SU-DHL-6 (cell line): ENCODE data around the gene CROCC.

Experiments
- EZH2phosphoT487 ChIP-seq: fragments of 200-600 bp; sonication (generic), shearing (Covaris generic); conservative IDR thresholded peaks from 2 replicates; pipeline ENCODE4 v1.6.1; 2018; ENCODE audit warnings: mild to moderate bottlenecking, antibody characterized with exemption, low read length, moderate library complexity, mixed read lengths
- TF ChIP-seq, protein P1 (sequence below): fragments of 200-600 bp; sonication (generic); IDR thresholded peaks from one replicate; pipeline ENCODE4 v1.5.1; 2017; ENCODE audit warnings: antibody characterized with exemption, mild to moderate bottlenecking, low read length, moderate library complexity; ENCODE audit not compliant: insufficient read depth, poor library complexity, severe bottlenecking

DNA sequence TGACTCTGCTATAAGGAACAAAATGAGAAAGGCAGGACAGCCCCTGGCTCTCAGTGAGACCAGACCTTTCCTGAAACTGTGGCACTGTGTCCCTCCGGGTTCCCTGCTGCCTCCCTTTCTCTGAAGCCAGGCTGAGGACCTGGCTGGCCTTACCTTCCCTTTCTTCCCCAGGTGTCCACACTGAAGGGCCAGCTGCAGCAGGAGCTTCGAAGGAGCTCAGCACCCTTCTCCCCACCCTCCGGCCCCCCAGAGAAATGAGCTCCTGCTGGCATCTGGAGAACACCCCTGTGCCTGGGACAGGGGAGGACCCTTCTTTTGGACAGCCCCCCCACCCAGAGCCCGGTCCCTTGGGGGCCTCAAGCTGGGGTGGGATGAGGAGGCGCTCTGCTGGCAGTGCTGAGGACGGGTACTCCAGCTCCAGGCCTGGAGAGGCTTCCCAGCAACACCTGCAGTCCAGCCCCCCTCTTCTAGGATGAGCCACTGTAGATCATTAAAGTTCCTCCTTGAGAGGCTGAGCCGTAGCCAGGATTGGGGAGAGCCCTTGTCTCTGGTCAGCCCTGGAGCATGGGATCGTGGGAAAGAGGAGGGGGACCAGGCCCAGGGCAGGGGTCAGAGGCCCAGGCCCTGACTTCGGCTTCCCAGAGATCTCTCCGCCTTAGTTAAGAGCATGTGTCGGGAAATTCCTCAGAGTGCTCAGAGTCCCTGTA lies 50.6 kb downstream of the CROCC start:
- no peak for TF ChIP-seq EZH2phosphoT487
- TF ChIP-seq, protein P1, sequence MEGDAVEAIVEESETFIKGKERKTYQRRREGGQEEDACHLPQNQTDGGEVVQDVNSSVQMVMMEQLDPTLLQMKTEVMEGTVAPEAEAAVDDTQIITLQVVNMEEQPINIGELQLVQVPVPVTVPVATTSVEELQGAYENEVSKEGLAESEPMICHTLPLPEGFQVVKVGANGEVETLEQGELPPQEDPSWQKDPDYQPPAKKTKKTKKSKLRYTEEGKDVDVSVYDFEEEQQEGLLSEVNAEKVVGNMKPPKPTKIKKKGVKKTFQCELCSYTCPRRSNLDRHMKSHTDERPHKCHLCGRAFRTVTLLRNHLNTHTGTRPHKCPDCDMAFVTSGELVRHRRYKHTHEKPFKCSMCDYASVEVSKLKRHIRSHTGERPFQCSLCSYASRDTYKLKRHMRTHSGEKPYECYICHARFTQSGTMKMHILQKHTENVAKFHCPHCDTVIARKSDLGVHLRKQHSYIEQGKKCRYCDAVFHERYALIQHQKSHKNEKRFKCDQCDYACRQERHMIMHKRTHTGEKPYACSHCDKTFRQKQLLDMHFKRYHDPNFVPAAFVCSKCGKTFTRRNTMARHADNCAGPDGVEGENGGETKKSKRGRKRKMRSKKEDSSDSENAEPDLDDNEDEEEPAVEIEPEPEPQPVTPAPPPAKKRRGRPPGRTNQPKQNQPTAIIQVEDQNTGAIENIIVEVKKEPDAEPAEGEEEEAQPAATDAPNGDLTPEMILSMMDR, result no peak
